OCI-LY7 (cell line): Measurements from ENCODE around the gene RPS5. TPM values are rescaled to one million over a fixed set of nuclear protein-coding genes. Genes with fewer than 3 reads are reported as not detected.

Source experiments
- BruUV-seq: library from RNA; stranded (reverse); fragments of 400-500 nt; replicated peaks from 2 replicates; lab custom pipeline; 2021; lab: Mats Ljungman, UMichigan
- CTCF ChIA-PET: fragments of 300-600 bp; sonication (Branson Sonifier 250); formaldehyde crosslinking; loops from one replicate; lab custom pipeline; 2022; ENCODE audit warnings: antibody characterized with exemption; ENCODE audit not compliant: unreplicated experiment; lab: Charles Lee
- POLR2A ChIA-PET: fragments of 300-600 bp; sonication (Branson Sonifier 250); formaldehyde crosslinking; loops from one replicate; lab custom pipeline; 2022; ENCODE audit warnings: antibody characterized with exemption; lab: Charles Lee
- DNase-seq: peaks from one replicate; pipeline ENCODE4 v3.0.0-alpha.2; 2015; ENCODE audit warnings: low spot score
- H2AFZ ChIP-seq: fragments of 200-600 bp; sonication (generic), shearing (Covaris generic); 2 replicates; pipeline ENCODE4 v1.6.1; 2014; ENCODE audit warnings: mild to moderate bottlenecking, antibody characterized with exemption, low read length, moderate library complexity
- H3K27ac ChIP-seq: fragments of 200-600 bp; sonication (generic); 2 replicates; pipeline ENCODE4 v1.5.1; 2014; ENCODE audit warnings: mixed run types, low read depth, mild to moderate bottlenecking, moderate library complexity, low read length, inconsistent platforms; ENCODE audit not compliant: poor library complexity, severe bottlenecking
- H3K36me3 ChIP-seq: fragments of 200-600 bp; sonication (generic); 2 replicates; pipeline ENCODE4 v1.6.1; 2014; ENCODE audit warnings: mild to moderate bottlenecking, antibody characterized with exemption, low read length, moderate library complexity, mixed read lengths; ENCODE audit not compliant: insufficient read depth
- H3K4me1 ChIP-seq: fragments of 200-600 bp; sonication (generic); 2 replicates; pipeline ENCODE4 v1.5.1; 2014; ENCODE audit warnings: mild to moderate bottlenecking, low read length; ENCODE audit not compliant: insufficient read depth, poor library complexity, severe bottlenecking
- H3K4me2 ChIP-seq: fragments of 200-600 bp; sonication (generic); 2 replicates; pipeline ENCODE4 v1.6.1; 2014; ENCODE audit warnings: mild to moderate bottlenecking, low read length
- H3K4me3 ChIP-seq: fragments of 200-600 bp; sonication (generic); 2 replicates; pipeline ENCODE4 v1.5.1; 2014; ENCODE audit warnings: mild to moderate bottlenecking, low read depth, low read length; ENCODE audit not compliant: poor library complexity, severe bottlenecking
- H3K79me2 ChIP-seq: fragments of 200-600 bp; sonication (generic); 2 replicates; pipeline ENCODE4 v1.6.1; 2016; ENCODE audit warnings: low read depth, mild to moderate bottlenecking, low read length, moderate library complexity, mixed read lengths; ENCODE audit not compliant: insufficient read depth
- H3K9me2 ChIP-seq: fragments of 200-600 bp; sonication (generic); 2 replicates; pipeline ENCODE4 v1.6.1; 2016; ENCODE audit warnings: mild to moderate bottlenecking, low read length, mixed read lengths; ENCODE audit not compliant: insufficient read depth
- H3K9me3 ChIP-seq: fragments of 200-600 bp; sonication (generic); 2 replicates; pipeline ENCODE4 v1.6.1; 2014; ENCODE audit warnings: mild to moderate bottlenecking, mixed run types, low read length, mixed read lengths
- H4K20me1 ChIP-seq: fragments of 200-600 bp; sonication (generic); 2 replicates; pipeline ENCODE4 v1.6.1; 2014; ENCODE audit warnings: mild to moderate bottlenecking, antibody characterized with exemption, low read length, moderate library complexity, mixed read lengths; ENCODE audit not compliant: insufficient read depth
- EZH2phosphoT487 ChIP-seq: fragments of 200-600 bp; sonication (generic); IDR thresholded peaks from 2 replicates; pipeline ENCODE4 v1.6.1; 2018; ENCODE audit warnings: low read depth, borderline replicate concordance, mild to moderate bottlenecking, mixed run types, antibody characterized with exemption, low read length, moderate library complexity, mixed read lengths
- intact Hi-C: fragments of 100-400 bp; cut with micrococcal nuclease; formaldehyde crosslinking; loops from one replicate; pipeline ENCODE4 v1.10.0; 2022; ENCODE audit not compliant: unreplicated experiment
- total RNA-seq, 2 experiments: library from RNA; depleted of rRNA in 1 of 2; stranded (reverse); fragments of >200 nt in 1 of 2; shearing (Covaris generic) in 1 of 2; gene quantifications; 2 replicates each; pipeline ENCODE4 v1.2.3, GENCODE V29; 2014 to 2022
- TF ChIP-seq, protein P1 (sequence below): fragments of 200-600 bp; sonication (generic); conservative IDR thresholded peaks from 2 replicates; pipeline ENCODE4 v1.5.1; 2014; ENCODE audit warnings: mild to moderate bottlenecking, antibody characterized with exemption, low read length, moderate library complexity, mixed read lengths

The RPS5 gene
- total RNA-seq, 2 experiments from 2014 or later = 1,607 to 3,333 TPM

DNA sequence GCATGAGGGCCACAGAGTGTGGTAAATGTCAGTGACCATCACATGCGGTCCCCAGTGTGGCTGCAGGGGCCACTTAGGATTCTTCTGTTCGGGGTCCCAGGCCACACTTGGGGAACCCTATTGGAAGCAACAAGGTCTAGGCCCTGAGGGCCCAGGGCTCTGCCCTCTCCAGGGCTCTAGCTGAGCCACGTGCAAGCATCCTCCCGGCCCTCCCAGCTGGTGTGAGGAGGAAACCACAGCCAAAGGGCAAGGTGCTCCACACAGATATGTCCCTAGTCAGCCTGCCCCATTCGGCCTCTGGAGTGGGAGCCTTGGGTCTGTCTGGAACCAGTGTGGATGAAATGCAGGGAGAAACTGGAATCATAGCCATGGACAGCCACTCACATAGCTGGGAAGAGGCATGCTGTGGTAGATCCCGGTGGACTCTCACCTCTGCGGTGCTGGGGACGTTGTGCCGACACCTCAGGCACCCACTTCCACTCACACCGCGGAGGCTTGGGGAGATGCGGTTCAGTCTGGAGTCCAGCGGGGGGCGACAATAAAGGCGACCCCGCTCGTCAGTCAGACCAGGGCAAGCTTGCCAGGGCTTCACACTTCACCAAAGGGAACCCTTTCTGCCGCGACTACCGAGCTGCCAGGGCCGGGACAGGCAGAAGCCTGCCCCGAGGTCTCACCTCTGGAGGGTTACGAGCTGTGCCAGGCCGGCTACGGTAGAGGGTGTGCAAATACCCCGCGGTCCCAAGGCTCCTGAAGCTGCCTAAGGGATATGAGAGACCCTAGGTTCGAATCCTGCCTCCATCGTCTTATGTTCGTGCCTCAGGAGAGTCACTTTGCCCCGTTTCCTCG is 20.3 kb upstream of the RPS5 start:
- Histone ChIP-seq H4K20me1 (no peaks in the 10 kb centered on the region), H3K4me3 (no peak overlapping the region), H2AFZ (no peak overlapping the region), H3K79me2 (no peaks in the 10 kb centered on the region), H3K4me2 (no peak overlapping the region), H3K4me1 (peaks cover 11% of the 10 kb centered on the region), H3K9me2 (no peaks in the 10 kb centered on the region), H3K27ac (no peak overlapping the region), H3K36me3 (no peaks in the 10 kb centered on the region), H3K9me3 (no peaks in the 10 kb centered on the region)
- POLR2A ChIA-PET = no interaction called here
- intact Hi-C loops = no loop called here
- no TSS peak for BruUV-seq
- CTCF ChIA-PET = no interaction called here
- no peak for TF ChIP-seq EZH2phosphoT487
- TF ChIP-seq, protein P1, sequence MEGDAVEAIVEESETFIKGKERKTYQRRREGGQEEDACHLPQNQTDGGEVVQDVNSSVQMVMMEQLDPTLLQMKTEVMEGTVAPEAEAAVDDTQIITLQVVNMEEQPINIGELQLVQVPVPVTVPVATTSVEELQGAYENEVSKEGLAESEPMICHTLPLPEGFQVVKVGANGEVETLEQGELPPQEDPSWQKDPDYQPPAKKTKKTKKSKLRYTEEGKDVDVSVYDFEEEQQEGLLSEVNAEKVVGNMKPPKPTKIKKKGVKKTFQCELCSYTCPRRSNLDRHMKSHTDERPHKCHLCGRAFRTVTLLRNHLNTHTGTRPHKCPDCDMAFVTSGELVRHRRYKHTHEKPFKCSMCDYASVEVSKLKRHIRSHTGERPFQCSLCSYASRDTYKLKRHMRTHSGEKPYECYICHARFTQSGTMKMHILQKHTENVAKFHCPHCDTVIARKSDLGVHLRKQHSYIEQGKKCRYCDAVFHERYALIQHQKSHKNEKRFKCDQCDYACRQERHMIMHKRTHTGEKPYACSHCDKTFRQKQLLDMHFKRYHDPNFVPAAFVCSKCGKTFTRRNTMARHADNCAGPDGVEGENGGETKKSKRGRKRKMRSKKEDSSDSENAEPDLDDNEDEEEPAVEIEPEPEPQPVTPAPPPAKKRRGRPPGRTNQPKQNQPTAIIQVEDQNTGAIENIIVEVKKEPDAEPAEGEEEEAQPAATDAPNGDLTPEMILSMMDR = peak; percentile 29; the same call in 1 of the 2 replicates
- DNase-seq = no peak

DNA sequence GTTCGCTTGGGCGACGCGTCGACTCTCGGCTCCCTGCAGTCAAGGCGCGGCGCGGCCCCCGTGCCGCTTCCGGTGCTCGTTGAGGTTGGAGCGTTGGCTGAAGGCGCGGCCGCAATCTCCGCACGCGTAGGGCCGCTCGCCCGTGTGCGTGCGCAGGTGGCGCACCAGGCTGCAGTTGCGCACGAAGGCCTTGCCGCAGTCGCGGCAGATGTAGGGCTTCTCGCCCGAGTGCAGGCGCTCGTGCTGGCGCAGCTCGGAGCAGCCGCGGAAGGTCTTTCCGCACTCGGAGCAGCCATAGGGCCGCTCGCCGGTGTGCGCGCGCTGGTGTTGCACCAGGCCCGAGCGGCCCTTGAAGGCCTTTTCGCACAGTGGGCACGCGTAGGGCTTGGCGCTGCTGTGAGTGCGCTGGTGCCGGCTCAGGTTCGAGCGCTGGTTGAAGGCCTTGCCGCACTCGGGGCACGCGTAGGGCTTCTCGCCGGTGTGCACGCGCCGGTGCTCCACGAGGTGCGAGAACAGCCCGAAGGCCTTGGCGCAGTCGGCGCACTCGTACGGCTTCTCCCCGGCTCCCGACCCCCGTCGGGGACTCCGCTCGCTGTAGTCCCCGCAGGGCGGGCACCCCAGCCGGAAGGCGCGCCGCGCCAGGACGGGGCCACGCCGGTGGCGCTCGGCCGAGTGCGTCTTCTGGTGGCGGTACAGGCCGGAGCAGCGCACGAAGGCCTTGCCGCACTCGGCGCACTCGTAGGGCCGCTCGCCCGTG is 19.2 kb upstream of the RPS5 start:
- H3K27ac ChIP-seq = no peak overlapping the region
- no peak overlapping the region for H2AFZ ChIP-seq
- BruUV-seq = no TSS peak
- H3K36me3 ChIP-seq = no peaks in the 10 kb centered on the region
- no peak overlapping the region for H3K4me3 ChIP-seq
- peaks cover 14% of the 10 kb centered on the region for H3K4me1 ChIP-seq
- no peaks in the 10 kb centered on the region for H3K79me2 ChIP-seq
- DNase-seq = no peak
- CTCF ChIA-PET = no interaction called here
- no peaks in the 10 kb centered on the region for H4K20me1 ChIP-seq
- POLR2A ChIA-PET = no interaction called here
- no peak overlapping the region for H3K4me2 ChIP-seq
- no peaks in the 10 kb centered on the region for H3K9me2 ChIP-seq
- no peak for TF ChIP-seq EZH2phosphoT487
- TF ChIP-seq, protein P1 = no peak
- intact Hi-C loops = no loop called here
- no peaks in the 10 kb centered on the region for H3K9me3 ChIP-seq
